Immature natural killer cell (primary cell): ENCODE data around the gene SESN1. TPM values are rescaled to one million over a fixed set of nuclear protein-coding genes. Genes with fewer than 3 reads are reported as not detected.

Experiments used
- DNase-seq, 3 donors: peaks; one replicate each; pipeline ENCODE4 v3.0.0; 2022; ENCODE audit warnings: mixed read lengths in 1 of 3
- H3K27ac Mint-ChIP-seq, 6 donors: one replicate each; pipeline ENCODE4 v1.8.0; 2020; ENCODE audit warnings: mixed read lengths in 6 of 6, mild to moderate bottlenecking in 5 of 6, inconsistent platforms in 4 of 6, moderate library complexity in 3 of 6
- H3K27me3 Mint-ChIP-seq, 3 donors: one replicate each; pipeline ENCODE4 v1.8.0; 2020 to 2021; ENCODE audit warnings: low read depth in 3 of 3, mild to moderate bottlenecking in 3 of 3, mixed read lengths in 3 of 3, moderate library complexity in 3 of 3, inconsistent platforms in 1 of 3
- H3K36me3 Mint-ChIP-seq, 3 donors: one replicate each; pipeline ENCODE4 v1.8.0; 2020; ENCODE audit warnings: mixed read lengths in 3 of 3, inconsistent platforms in 2 of 3, mild to moderate bottlenecking in 2 of 3
- H3K4me1 Mint-ChIP-seq, 2 donors: one replicate each; pipeline ENCODE4 v1.8.0; 2020; ENCODE audit warnings: inconsistent platforms in 2 of 2, mild to moderate bottlenecking in 2 of 2, mixed read lengths in 2 of 2, moderate library complexity in 1 of 2
- H3K4me3 Mint-ChIP-seq, 5 donors: one replicate each; pipeline ENCODE4 v1.8.0; 2020; ENCODE audit warnings: mild to moderate bottlenecking in 5 of 5, mixed read lengths in 5 of 5, inconsistent platforms in 3 of 5, moderate library complexity in 3 of 5
- H3K9me3 Mint-ChIP-seq, 6 donors: one replicate each; pipeline ENCODE4 v1.8.0; 2020; ENCODE audit warnings: mild to moderate bottlenecking in 6 of 6, mixed read lengths in 6 of 6, inconsistent platforms in 4 of 6, moderate library complexity in 3 of 6
- polyA plus RNA-seq, 3 donors: library from polyadenylated mRNA; unstranded; fragments of 300-500 nt; fragmentation: Illumina TruSeq; gene quantifications; one replicate each; pipeline ENCODE4 v1.2.3, GENCODE V29; 2021

SESN1 gene
- polyA plus RNA-seq, 3 donors from 2014 or later: 14.9 to 26.4 (median 20.9) TPM

DNA sequence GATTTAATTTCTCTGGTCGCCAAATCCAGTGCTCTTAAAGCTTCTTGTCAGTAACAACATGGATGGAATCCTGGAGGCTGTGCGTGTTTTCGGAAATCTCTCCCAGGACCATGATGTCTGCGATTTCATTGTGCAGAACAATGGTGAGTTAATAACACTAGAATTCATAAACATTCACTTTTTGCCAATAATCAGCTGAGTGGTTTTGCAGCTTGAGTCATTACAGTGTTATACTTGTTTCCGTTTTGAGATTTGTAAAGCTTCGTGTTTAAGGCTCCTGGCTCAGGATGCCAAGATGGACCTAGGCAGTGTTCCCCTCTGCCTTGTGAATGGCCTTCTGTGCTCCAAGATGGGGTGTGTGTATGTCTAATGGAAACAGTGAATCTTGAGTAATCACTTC, 132.7 kb downstream of the SESN1 start:
- Mint-ChIP-seq H3K27ac (no peak overlapping the region), H3K36me3 (peaks cover 0 to 15% (median 6%) of the 10 kb centered on the region in 3 donors), H3K4me1 (peaks cover 30 to 45% of the 10 kb centered on the region in 2 donors), H3K4me3 (no peak overlapping the region), H3K27me3 (peaks cover 1 to 8% (median 3%) of the 10 kb centered on the region in 3 donors), H3K9me3 (no peaks in the 10 kb centered on the region)
- DNase-seq: no peak

- Mint-ChIP-seq H3K4me3 (no peak overlapping the region), H3K36me3 (peaks cover 0 to 15% (median 6%) of the 10 kb centered on the region in 3 donors), H3K4me1 (peaks cover 21 to 40% of the 10 kb centered on the region in 2 donors), H3K9me3 (no peaks in the 10 kb centered on the region), H3K27ac (peak overlapping the region in 1 of 6 donors; percentile 81), H3K27me3 (peaks cover 1 to 5% (median 3%) of the 10 kb centered on the region in 3 donors)
- no peak for DNase-seq
Observed at GRCh38 chr6:108961077-108961476, 133.6 kb downstream of the SESN1 start.

DNA sequence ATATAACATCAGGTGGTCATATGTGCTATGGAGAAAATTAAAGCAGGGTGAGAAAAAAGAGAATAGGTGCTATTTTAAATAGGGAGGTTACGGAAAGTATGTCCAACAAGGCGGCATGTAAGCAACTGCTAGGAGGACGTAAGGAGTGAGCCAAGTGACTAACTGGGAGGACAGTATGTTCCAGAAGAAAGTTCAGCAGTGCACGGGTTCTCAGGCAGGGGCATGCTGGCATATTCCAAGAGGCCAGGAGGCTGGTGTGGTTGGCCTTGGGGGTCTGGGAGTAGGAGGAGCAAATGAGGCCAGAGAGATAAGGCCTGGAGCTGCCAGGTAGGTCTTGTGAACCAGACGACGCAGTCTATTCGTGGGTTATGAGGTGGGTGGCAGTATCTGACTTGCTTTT, 134.0 kb downstream of the SESN1 start:
- Mint-ChIP-seq H3K9me3 (no peaks in the 10 kb centered on the region), H3K27me3 (peaks cover 1 to 5% (median 3%) of the 10 kb centered on the region in 3 donors), H3K27ac (peak overlapping the region in 2 of 6 donors; percentile 80 to 81), H3K4me1 (peaks cover 23 to 41% of the 10 kb centered on the region in 2 donors), H3K4me3 (no peak overlapping the region), H3K36me3 (peaks cover 0 to 15% (median 6%) of the 10 kb centered on the region in 3 donors)
- no peak for DNase-seq

GRCh38 chr6:108959972-108960582, 134.6 kb downstream of the SESN1 start:
- no peak for DNase-seq
- no peaks in the 10 kb centered on the region for H3K9me3 Mint-ChIP-seq
- H3K4me3 Mint-ChIP-seq: peak overlapping the region in 2 of 5 donors; percentile 19 to 70
- H3K27me3 Mint-ChIP-seq: peaks cover 1 to 5% (median 3%) of the 10 kb centered on the region in 3 donors
- peaks cover 0 to 13% (median 6%) of the 10 kb centered on the region in 3 donors for H3K36me3 Mint-ChIP-seq
- H3K27ac Mint-ChIP-seq: peak overlapping the region in 3 of 6 donors; percentile 12 to 80 (median 36)
- peaks cover 28 to 41% of the 10 kb centered on the region in 2 donors for H3K4me1 Mint-ChIP-seq

DNA sequence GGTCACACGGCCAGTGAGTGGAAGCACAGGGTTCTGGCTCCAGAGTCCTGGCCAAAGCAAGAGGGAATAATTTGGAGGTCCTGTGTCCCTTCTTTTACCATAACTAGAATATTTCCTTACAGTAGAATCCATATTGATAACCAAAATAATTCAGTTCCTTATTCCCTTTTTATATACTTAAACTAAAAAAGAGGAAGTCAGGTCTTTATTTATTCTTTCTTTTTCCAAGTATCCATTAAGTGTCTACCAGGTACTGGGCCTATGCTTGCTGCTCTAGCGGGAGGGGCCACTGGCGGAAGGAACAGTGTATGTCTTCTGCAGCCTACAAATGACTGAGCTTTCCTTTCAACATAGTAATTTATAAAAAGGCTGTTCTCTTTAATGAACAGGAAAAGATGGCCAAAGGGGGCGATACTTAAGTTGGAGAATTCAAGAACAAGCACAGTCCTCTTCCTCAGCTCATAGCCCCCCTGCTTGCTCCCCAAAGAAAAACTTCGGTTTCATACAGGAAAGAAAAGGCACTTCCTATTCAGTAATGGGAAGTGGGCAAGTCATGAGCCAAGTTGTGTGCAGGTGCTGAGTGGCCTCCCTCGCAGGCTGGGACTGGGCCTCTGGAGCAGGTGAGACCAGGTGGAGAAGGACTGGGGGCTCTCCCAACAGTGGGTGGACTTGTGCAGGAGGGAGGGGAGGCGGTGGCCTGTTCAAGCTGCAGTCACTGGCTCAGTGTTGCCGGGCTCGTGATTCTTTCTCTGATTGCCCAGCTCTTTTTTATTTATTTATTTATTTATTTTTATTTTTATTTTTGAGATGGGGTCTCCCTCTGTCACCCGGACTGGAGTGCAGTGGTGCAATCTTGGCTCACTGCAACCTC, 135.5 kb downstream of the SESN1 start:
- H3K27ac Mint-ChIP-seq: no peak overlapping the region
- H3K4me3 Mint-ChIP-seq: peak overlapping the region in 1 of 5 donors; percentile 25
- no peaks in the 10 kb centered on the region for H3K9me3 Mint-ChIP-seq
- peaks cover 0 to 11% (median 6%) of the 10 kb centered on the region in 3 donors for H3K36me3 Mint-ChIP-seq
- H3K27me3 Mint-ChIP-seq: peaks cover 1 to 5% (median 3%) of the 10 kb centered on the region in 3 donors
- peaks cover 35 to 46% of the 10 kb centered on the region in 2 donors for H3K4me1 Mint-ChIP-seq
- no peak for DNase-seq

DNA sequence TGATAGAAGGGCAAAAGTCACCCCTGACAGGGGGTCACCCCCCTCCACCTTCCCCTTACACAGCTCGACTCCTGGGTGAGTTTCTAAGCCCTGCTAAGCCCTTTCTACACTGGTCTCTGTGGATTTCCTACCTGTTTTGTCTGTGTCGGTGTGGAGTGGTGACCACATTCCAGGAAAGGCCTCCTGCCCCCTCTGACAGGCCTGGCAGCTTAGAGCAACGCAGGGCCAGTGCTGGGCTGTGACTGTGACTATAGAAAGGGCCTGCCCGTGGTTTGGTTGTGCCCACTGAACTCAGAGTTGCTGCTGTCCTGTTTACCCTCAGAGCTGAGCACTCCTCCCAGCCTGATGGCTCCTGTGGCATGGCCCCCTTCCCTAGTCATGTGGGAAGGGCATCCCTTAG, 137.4 kb downstream of the SESN1 start:
- Mint-ChIP-seq H3K36me3 (peaks cover 0 to 8% (median 6%) of the 10 kb centered on the region in 3 donors), H3K27ac (peak overlapping the region in 1 of 6 donors; percentile 55), H3K9me3 (no peaks in the 10 kb centered on the region), H3K4me3 (no peak overlapping the region), H3K27me3 (peaks cover 1 to 4% (median 3%) of the 10 kb centered on the region in 3 donors), H3K4me1 (peaks cover 35 to 46% of the 10 kb centered on the region in 2 donors)
- no peak for DNase-seq

GRCh38 chr6:108955329-108955949, 139.2 kb downstream of the SESN1 start:
- DNase-seq: peak in 1 of 3 donors; percentile 3
- Mint-ChIP-seq H3K27ac (peak overlapping the region; percentile 6 to 90 (median 78)), H3K27me3 (peaks cover 0 to 1% (median 1%) of the 10 kb centered on the region in 3 donors), H3K36me3 (peaks cover 0 to 6% (median 4%) of the 10 kb centered on the region in 3 donors), H3K4me3 (peak overlapping the region; percentile 48 to 81 (median 65)), H3K4me1 (peaks cover 33 to 44% of the 10 kb centered on the region in 2 donors), H3K9me3 (no peaks in the 10 kb centered on the region)

- no peak for DNase-seq
- Mint-ChIP-seq H3K27me3 (no peaks in the 10 kb centered on the region), H3K4me3 (no peak overlapping the region), H3K4me1 (peaks cover 23 to 28% of the 10 kb centered on the region in 2 donors), H3K27ac (peak overlapping the region in 1 of 6 donors; percentile 53), H3K9me3 (no peaks in the 10 kb centered on the region), H3K36me3 (no peaks in the 10 kb centered on the region)
Observed at GRCh38 chr6:108953681-108954080, 141.0 kb downstream of the SESN1 start.

DNA sequence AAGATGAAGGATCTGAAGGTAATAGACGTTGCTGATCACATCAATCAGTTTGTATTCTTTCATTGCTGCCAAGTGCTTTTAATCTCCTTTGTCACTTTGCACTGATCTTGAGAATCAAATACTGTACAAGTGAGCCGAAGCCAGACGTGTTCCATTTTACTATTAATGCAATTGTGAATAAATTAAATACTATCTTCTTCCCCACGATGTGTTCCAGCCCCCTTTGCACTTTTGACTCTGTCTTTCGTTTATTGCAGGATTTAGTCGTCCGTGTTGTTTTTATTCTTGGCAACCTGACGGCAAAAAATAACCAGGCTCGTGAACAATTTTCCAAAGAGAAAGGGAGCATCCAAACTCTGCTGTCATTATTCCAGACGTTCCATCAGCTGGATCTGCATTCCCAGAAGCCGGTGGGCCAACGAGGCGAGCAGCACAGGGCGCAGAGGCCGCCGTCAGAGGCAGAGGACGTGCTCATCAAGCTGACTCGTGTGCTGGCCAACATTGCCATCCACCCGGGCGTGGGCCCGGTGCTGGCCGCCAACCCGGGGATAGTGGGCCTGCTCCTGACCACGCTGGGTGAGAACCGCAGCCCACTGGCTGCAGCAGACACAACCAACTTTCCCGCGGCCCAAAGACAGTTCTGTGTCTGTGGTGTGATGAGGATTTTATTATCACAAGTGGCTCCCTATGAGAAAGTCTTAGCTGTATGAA, 141.7 kb downstream of the SESN1 start:
- DNase-seq: no peak
- H3K4me3 Mint-ChIP-seq: no peak overlapping the region
- no peaks in the 10 kb centered on the region for H3K36me3 Mint-ChIP-seq

DNA sequence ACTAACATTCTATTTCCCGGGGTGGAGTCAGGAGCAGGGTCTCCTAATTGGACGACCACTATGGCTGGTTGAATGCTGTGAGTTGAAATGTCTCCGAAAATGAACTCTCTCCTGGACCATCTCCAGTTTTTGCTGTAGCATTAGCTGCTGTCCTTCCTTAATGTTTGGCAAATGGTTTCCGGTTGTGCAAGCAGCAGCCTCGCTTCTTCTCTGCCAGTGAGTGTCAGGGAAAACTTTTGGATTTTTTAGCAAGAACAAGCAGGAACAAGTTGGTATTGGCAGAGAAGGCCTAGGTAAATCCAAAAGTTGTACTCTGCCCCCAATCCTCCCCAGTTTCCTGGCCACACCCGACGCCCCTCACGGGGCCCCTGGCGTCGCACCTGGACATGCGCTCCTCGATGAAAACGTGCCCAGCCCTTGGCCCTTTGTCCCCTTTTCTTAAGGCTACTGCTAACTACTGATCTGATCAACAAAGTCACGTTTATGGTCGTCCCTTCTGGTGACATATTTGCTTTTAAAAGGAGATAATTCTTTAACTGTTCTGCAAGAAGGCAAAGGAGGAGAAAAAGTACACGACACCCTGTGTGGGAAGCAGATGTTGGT, 143.2 kb downstream of the SESN1 start:
- no peaks in the 10 kb centered on the region for H3K36me3 Mint-ChIP-seq
- no peak for DNase-seq
- no peaks in the 10 kb centered on the region for H3K27me3 Mint-ChIP-seq
- no peak overlapping the region for H3K4me3 Mint-ChIP-seq
- H3K4me1 Mint-ChIP-seq: peaks cover 25 to 37% of the 10 kb centered on the region in 2 donors
- no peaks in the 10 kb centered on the region for H3K9me3 Mint-ChIP-seq
- no peak overlapping the region for H3K27ac Mint-ChIP-seq

More for the DNA sequence above, 141.7 kb downstream of the SESN1 start:
- peaks cover 18 to 29% of the 10 kb centered on the region in 2 donors for H3K4me1 Mint-ChIP-seq
- no peak overlapping the region for H3K27ac Mint-ChIP-seq
- H3K27me3 Mint-ChIP-seq: no peaks in the 10 kb centered on the region
- H3K9me3 Mint-ChIP-seq: no peaks in the 10 kb centered on the region

- no peak for DNase-seq
- Mint-ChIP-seq H3K36me3 (no peaks in the 10 kb centered on the region), H3K9me3 (no peaks in the 10 kb centered on the region), H3K27ac (no peak overlapping the region), H3K27me3 (no peaks in the 10 kb centered on the region), H3K4me3 (no peak overlapping the region), H3K4me1 (peaks cover 31 to 44% of the 10 kb centered on the region in 2 donors)
Observed at GRCh38 chr6:108948181-108948661, 146.4 kb downstream of the SESN1 start.

- peak overlapping the region in 2 of 5 donors; percentile 1 to 55 for H3K4me3 Mint-ChIP-seq
- H3K27me3 Mint-ChIP-seq: no peaks in the 10 kb centered on the region
- H3K27ac Mint-ChIP-seq: peak overlapping the region in 5 of 6 donors; percentile 6 to 79 (median 63)
- no peaks in the 10 kb centered on the region for H3K36me3 Mint-ChIP-seq
- DNase-seq: no peak
- peaks cover 40 to 54% of the 10 kb centered on the region in 2 donors for H3K4me1 Mint-ChIP-seq
- H3K9me3 Mint-ChIP-seq: no peaks in the 10 kb centered on the region
Observed at GRCh38 chr6:108947114-108947854, 147.4 kb downstream of the SESN1 start.
